ENCODE data around the gene NPY. TPM values are rescaled to one million over a fixed set of nuclear protein-coding genes. Genes with fewer than 3 reads are reported as not detected.

Gene NPY
- total and polyA plus RNA-seq, 2 of the 4 experiments (the other 2 are of a cell fraction): not detected

GRCh38 chr7:24298696-24299095 lies 14.7 kb downstream of the NPY start:
- H2BK120ac ChIP-seq (ENCODE audit: low read depth, low read length): no peak overlapping the region
- BruUV-seq (replicated peaks): no TSS peak

More at GRCh38 chr7:24298696-24299095, 14.7 kb downstream of the NPY start:
- no peak for ATAC-seq (ENCODE audit: low read depth)
- no peak overlapping the region for H3K23ac ChIP-seq (ENCODE audit: low read depth, low read length)
- no peak overlapping the region for H3K27ac ChIP-seq (ENCODE audit: insufficient read depth, low read length)
- H3K36me3 ChIP-seq (ENCODE audit: control insufficient read depth, insufficient read depth, low read length): no peaks in the 10 kb centered on the region
- H4K8ac ChIP-seq (ENCODE audit: low read depth in 2 of 2, low read length in 2 of 2): no peak overlapping the region
- no peak overlapping the region for H3K14ac ChIP-seq (replicated peaks; ENCODE audit: low read depth, low read length)
- TF ChIP-seq POLR2A (IDR thresholded peaks at IDR 0.05; ENCODE audit: low read depth, low read length) (no peak), MXI1 (IDR thresholded peaks at IDR 0.05; ENCODE audit: borderline replicate concordance, low read depth, low read length) (no peak), CTCF (conservative IDR thresholded peaks at IDR 0.05; ENCODE audit: low read depth, low read length) (no peak), SMC3 (IDR thresholded peaks at IDR 0.05; ENCODE audit: low read depth, low read length) (no peak), CHD1 (IDR thresholded peaks at IDR 0.05; ENCODE audit: low read depth, low read length) (no peak), NFE2L2 (IDR thresholded peaks at IDR 0.05; ENCODE audit: low read depth, low read length) (no peak)
- no peaks in the 10 kb centered on the region for H3K27me3 ChIP-seq (ENCODE audit: control insufficient read depth, insufficient read depth, low read length)
- in situ Hi-C loops (cut with MboI; ENCODE audit: low sequenced_read_pairs): loop anchor here (25.0 kb wide), 1 partner anchor 864 kb away; no protein-coding TSS in a partner anchor
- dilution Hi-C loops (cut with HindIII; ENCODE audit: low sequenced_read_pairs, unreplicated experiment): no loop called here
- H2AK9ac ChIP-seq (replicated peaks; ENCODE audit: low read depth, low read length, poor library complexity): no peak overlapping the region
- no peak for DNase-seq
- no peaks in the 10 kb centered on the region for H3K4me1 ChIP-seq (ENCODE audit: control insufficient read depth, insufficient read depth, low read length)
- H4K20me1 ChIP-seq (ENCODE audit: insufficient read depth, low read length): no peaks in the 10 kb centered on the region
- no peak overlapping the region for H4K91ac ChIP-seq (ENCODE audit: insufficient read depth, low read depth, low read length)
- H2AK5ac ChIP-seq (ENCODE audit: low read depth, low read length): no peak overlapping the region
- H2BK5ac ChIP-seq (ENCODE audit: low read depth, low read length, poor library complexity, severe bottlenecking): no peak overlapping the region
- no peak overlapping the region for H2BK15ac ChIP-seq (ENCODE audit: low read depth, low read length)
- intact Hi-C loops (cut with micrococcal nuclease): no loop called here
- H2AFZ ChIP-seq (replicated peaks; ENCODE audit: low read length, poor library complexity): no peak overlapping the region
- H2BK20ac ChIP-seq (ENCODE audit: low read depth, low read length): no peak overlapping the region
- H3K9me3 ChIP-seq (ENCODE audit: control insufficient read depth, insufficient read depth, low read length): no peaks in the 10 kb centered on the region
- H3K56ac ChIP-seq (ENCODE audit: extremely low read depth, insufficient read depth, low read length): no peak overlapping the region
- H3K9me1 ChIP-seq (ENCODE audit: insufficient read depth, low read length): no peaks in the 10 kb centered on the region
- H3K18ac ChIP-seq (ENCODE audit: low read depth, low read length): no peak overlapping the region
- no peak overlapping the region for H3K4me2 ChIP-seq (ENCODE audit: low read depth, low read length)
- H3K9ac ChIP-seq (ENCODE audit: low read depth, low read length): no peak overlapping the region
- no peak overlapping the region for H3K4ac ChIP-seq (ENCODE audit: low read depth, low read length)
- no peak overlapping the region for H4K5ac ChIP-seq (ENCODE audit: low read depth, low read length)
- H3K79me1 ChIP-seq (ENCODE audit: low read depth in 1 of 2, low read length in 2 of 2): no peaks in the 10 kb centered on the region
- ChIA-PET CTCF (no interaction called here), POLR2A (ENCODE audit: unreplicated experiment) (no interaction called here)
- no peak overlapping the region for H3K4me3 ChIP-seq (ENCODE audit: insufficient read depth, low read depth, low read length)

Data from IMR-90 (cell line).